ENCODE results near the gene DDRGK1. TPM values are rescaled to one million over a fixed set of nuclear protein-coding genes. Genes with fewer than 3 reads are reported as not detected.

Gene DDRGK1
- total and polyA plus RNA-seq, 4 donors: 40.5 to 81.0 (median 46.1) TPM

DNA sequence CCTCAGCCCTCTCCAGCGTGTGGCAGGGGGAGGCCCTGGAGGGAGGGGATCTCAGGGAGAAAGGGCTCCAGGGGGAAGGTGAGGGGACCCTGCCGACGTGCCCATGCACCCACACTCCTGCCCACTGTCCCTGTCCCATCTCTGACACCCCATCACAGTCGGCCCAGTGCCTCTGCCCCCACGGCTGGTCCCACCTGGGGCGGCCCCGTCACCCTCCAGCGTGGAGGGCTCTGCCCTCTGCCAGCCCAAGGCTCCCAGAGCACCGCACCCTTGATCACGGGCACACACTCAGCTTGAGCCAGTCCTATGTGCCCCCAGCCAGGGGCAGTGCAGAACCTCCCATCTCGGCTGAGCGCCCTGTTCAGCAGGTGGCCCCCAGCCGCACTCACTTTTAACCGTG lies 25.3 kb upstream of the DDRGK1 start:
- H3K36me3 ChIP-seq (ENCODE audit: control insufficient read depth in 1 of 2, insufficient read depth in 2 of 2, low read length in 1 of 2): no peaks in the 10 kb centered on the region
- DNase-seq: no peak
- no peak for ATAC-seq (ENCODE audit: low FRiP score)
- intact Hi-C loops (cut with DNase I): no loop called here
- WGBS, 2 donors: 90 to 93% methylated on average over 13 to 14 of the region's 14 CpGs
- H3K4me3 ChIP-seq (ENCODE audit: low read length in 2 of 2): no peak overlapping the region
- H3K4me1 ChIP-seq (ENCODE audit: control insufficient read depth in 1 of 2, insufficient read depth in 2 of 2, low read length in 2 of 2): no peaks in the 10 kb centered on the region
- H3K27ac ChIP-seq (ENCODE audit: low read depth in 1 of 2, low read length in 2 of 2): no peak overlapping the region
- H3K27me3 ChIP-seq (ENCODE audit: control insufficient read depth in 1 of 2, insufficient read depth in 2 of 2, low read length in 1 of 2): no peaks in the 10 kb centered on the region
- no peaks in the 10 kb centered on the region for H3K9me3 ChIP-seq (ENCODE audit: control insufficient read depth, low read length)

DNA sequence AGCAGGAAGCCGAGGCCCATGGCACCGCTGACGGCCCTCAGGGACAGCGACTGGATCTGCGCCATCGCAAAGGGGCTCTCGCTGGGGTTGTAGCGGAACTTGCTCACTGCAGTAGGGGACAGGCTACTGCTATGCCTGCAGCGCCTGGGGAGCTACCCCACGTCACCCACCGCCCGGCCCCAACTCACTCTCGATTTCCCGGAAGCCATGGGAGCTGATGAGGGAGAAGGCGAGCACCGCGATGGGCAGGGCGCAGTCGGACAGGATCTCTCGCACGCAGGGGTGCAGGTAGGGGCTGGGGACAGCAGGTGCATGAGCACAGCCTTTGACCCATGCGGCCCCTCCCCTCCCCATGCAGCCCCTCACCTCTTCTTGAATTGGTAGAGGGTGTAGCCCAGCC lies 24.7 kb upstream of the DDRGK1 start:
- Histone ChIP-seq H3K4me3 (ENCODE audit: low read length in 2 of 2) (no peak overlapping the region), H3K4me1 (ENCODE audit: control insufficient read depth in 1 of 2, insufficient read depth in 2 of 2, low read length in 2 of 2) (no peaks in the 10 kb centered on the region), H3K27me3 (ENCODE audit: control insufficient read depth in 1 of 2, insufficient read depth in 2 of 2, low read length in 1 of 2) (no peaks in the 10 kb centered on the region), H3K36me3 (ENCODE audit: control insufficient read depth in 1 of 2, insufficient read depth in 2 of 2, low read length in 1 of 2) (no peaks in the 10 kb centered on the region), H3K9me3 (ENCODE audit: control insufficient read depth, low read length) (no peaks in the 10 kb centered on the region), H3K27ac (ENCODE audit: low read depth in 1 of 2, low read length in 2 of 2) (no peak overlapping the region)
- intact Hi-C loops (cut with DNase I): no loop called here
- DNase-seq (no peak), ATAC-seq (ENCODE audit: low FRiP score) (no peak)
- WGBS, 2 donors: 93 to 96% methylated on average over 21 to 22 of the region's 22 CpGs

DNA sequence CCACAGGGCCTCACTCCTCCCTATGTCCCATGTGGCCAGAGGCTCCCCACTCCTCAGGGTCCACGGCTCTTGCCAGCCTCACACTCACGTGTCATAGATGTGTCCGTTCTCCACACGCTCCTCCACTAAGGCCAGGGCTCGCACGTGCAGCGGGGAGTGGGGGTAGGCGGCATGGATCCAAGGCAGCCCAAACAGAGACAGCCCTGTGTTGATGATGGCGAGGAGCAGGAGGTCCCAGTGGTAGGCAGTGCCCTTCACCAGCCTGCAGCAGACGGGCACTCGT lies 24.2 kb upstream of the DDRGK1 start:
- intact Hi-C loops (cut with DNase I): no loop called here
- 82 to 90% methylated on average over 11 of the region's 11 CpGs for WGBS, 2 donors

DNA sequence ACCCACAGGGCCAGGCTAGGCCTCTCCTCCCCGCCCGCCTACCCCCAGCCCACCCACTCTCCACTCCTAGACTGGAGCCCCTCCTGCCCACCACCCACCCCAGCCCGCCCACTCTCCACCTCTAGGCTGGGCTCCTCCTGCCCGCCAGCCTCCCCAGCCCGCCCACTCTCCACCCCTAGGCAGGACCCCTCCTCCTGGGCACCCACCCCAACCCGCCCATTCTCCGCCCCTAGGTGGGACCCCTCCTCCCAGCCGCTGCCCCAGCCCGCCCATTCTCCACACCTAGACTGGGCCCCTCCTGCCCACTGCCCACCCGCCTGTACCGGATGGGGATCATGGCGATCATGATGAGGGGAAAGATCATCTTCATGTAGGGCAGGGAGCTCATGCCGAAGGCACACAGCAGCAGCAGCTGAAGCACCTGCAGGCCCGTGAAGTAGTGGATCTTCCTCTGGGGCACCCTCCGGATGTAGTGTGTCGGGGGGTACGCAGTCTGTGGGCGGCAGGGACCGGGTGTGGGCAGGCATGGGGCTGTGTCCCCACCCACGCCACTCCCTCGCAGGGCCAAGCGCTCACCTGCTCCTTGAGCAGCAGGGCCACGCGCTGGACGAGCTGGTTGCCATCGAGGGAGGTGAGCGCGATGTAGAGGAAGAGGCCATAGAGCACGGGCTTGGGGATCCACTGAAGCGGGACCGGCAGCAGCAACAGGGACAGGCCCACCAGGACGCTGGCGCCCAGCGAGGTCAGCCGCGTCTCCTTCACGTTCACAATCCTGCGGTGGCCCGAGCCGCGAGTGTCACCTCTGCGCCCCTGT lies 23.7 kb upstream of the DDRGK1 start:
- Histone ChIP-seq H3K27me3 (ENCODE audit: control insufficient read depth in 1 of 2, insufficient read depth in 2 of 2, low read length in 1 of 2) (no peaks in the 10 kb centered on the region), H3K27ac (ENCODE audit: low read depth in 1 of 2, low read length in 2 of 2) (no peak overlapping the region), H3K9me3 (ENCODE audit: control insufficient read depth, low read length) (no peaks in the 10 kb centered on the region), H3K36me3 (ENCODE audit: control insufficient read depth in 1 of 2, insufficient read depth in 2 of 2, low read length in 1 of 2) (no peaks in the 10 kb centered on the region), H3K4me1 (ENCODE audit: control insufficient read depth in 1 of 2, insufficient read depth in 2 of 2, low read length in 2 of 2) (no peaks in the 10 kb centered on the region), H3K4me3 (ENCODE audit: low read length in 2 of 2) (no peak overlapping the region)
- no peak for ATAC-seq (ENCODE audit: low FRiP score)
- 87 to 89% methylated on average over 36 to 42 of the region's 42 CpGs for WGBS, 2 donors
- no peak for DNase-seq
- intact Hi-C loops (cut with DNase I): no loop called here

More for the DNA sequence above, 24.2 kb upstream of the DDRGK1 start:
- DNase-seq (no peak), ATAC-seq (ENCODE audit: low FRiP score) (no peak)
- Histone ChIP-seq H3K27me3 (ENCODE audit: control insufficient read depth in 1 of 2, insufficient read depth in 2 of 2, low read length in 1 of 2) (no peaks in the 10 kb centered on the region), H3K27ac (ENCODE audit: low read depth in 1 of 2, low read length in 2 of 2) (no peak overlapping the region), H3K36me3 (ENCODE audit: control insufficient read depth in 1 of 2, insufficient read depth in 2 of 2, low read length in 1 of 2) (no peaks in the 10 kb centered on the region), H3K4me3 (ENCODE audit: low read length in 2 of 2) (no peak overlapping the region), H3K9me3 (ENCODE audit: control insufficient read depth, low read length) (no peaks in the 10 kb centered on the region), H3K4me1 (ENCODE audit: control insufficient read depth in 1 of 2, insufficient read depth in 2 of 2, low read length in 2 of 2) (no peaks in the 10 kb centered on the region)

DNA sequence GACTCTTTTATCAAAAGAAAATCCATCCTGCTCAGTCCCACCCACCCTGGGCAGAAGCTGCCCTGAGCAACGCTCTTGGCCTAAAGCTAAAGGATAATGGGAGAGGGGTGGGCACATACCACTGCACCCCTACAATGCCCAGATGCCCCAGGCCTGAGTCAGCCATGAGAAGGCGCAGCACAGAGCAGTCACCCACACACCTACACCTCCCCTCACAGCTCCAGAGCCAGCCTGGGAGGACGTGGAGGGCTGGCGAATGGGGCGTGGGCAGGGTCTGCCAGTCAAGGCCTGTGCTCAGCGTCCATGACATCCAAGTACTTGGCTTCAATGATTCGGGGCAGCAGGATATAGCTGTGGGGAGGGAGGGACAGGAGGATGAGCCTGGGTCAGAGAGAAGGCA lies 23.0 kb upstream of the DDRGK1 start:
- H3K4me1 ChIP-seq (ENCODE audit: control insufficient read depth in 1 of 2, insufficient read depth in 2 of 2, low read length in 2 of 2): no peaks in the 10 kb centered on the region
- no peaks in the 10 kb centered on the region for H3K27me3 ChIP-seq (ENCODE audit: control insufficient read depth in 1 of 2, insufficient read depth in 2 of 2, low read length in 1 of 2)
- no peaks in the 10 kb centered on the region for H3K36me3 ChIP-seq (ENCODE audit: control insufficient read depth in 1 of 2, insufficient read depth in 2 of 2, low read length in 1 of 2)
- DNase-seq: no peak
- WGBS, 2 donors: 74 to 80% methylated on average over 7 of the region's 7 CpGs
- no peak for ATAC-seq (ENCODE audit: low FRiP score)
- intact Hi-C loops (cut with DNase I): no loop called here
- H3K9me3 ChIP-seq (ENCODE audit: control insufficient read depth, low read length): no peaks in the 10 kb centered on the region
- no peak overlapping the region for H3K4me3 ChIP-seq (ENCODE audit: low read length in 2 of 2)
- no peak overlapping the region for H3K27ac ChIP-seq (ENCODE audit: low read depth in 1 of 2, low read length in 2 of 2)

DNA sequence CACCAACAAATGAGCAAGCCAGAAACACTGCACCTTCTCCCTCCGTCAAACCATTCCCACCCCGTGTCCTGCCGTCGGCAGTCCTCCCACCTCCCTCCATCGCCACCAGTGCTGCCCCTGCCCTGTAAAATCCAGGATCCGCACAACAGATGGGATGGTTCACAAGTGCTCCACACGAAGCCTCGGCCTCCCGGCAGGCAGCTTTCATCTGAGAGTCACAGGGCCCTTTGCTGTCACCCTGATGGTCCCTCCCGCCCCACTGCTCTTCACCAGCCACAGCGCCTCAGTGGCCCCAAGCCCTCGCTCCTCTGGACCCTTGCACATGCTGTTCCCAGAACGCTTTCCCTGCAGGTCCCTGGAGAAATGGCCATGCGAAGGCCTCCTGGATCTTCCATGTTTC lies 22.4 kb upstream of the DDRGK1 start:
- H3K36me3 ChIP-seq (ENCODE audit: control insufficient read depth in 1 of 2, insufficient read depth in 2 of 2, low read length in 1 of 2): no peaks in the 10 kb centered on the region
- no peak for DNase-seq
- H3K27me3 ChIP-seq (ENCODE audit: control insufficient read depth in 1 of 2, insufficient read depth in 2 of 2, low read length in 1 of 2): no peaks in the 10 kb centered on the region
- intact Hi-C loops (cut with DNase I): no loop called here
- 93 to 96% methylated on average over 13 to 14 of the region's 14 CpGs for WGBS, 2 donors
- no peaks in the 10 kb centered on the region for H3K4me1 ChIP-seq (ENCODE audit: control insufficient read depth in 1 of 2, insufficient read depth in 2 of 2, low read length in 2 of 2)
- H3K4me3 ChIP-seq (ENCODE audit: low read length in 2 of 2): no peak overlapping the region
- H3K27ac ChIP-seq (ENCODE audit: low read depth in 1 of 2, low read length in 2 of 2): no peak overlapping the region
- H3K9me3 ChIP-seq (ENCODE audit: control insufficient read depth, low read length): no peaks in the 10 kb centered on the region
- no peak for ATAC-seq (ENCODE audit: low FRiP score)

DNA sequence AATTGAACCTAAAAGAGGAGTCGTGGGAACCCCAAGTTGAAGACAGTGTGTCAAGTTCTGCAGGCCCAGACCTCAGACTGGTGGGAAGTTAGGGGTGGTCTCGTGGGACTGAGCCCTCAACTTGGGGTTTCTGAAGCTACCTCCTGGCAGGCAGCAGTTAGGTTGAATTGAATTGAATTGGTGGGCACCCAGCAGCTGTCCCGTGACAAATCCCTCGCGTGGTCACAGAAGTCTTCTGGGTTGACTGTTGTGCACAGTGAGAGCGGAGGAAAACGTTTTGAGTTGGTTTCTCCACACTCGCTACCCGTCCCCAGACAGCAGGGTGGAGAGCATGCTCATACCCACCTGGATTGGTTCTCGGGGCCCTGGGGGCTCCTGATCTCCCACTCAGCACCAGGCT lies 21.6 kb upstream of the DDRGK1 start:
- no peaks in the 10 kb centered on the region for H3K9me3 ChIP-seq (ENCODE audit: control insufficient read depth, low read length)
- intact Hi-C loops (cut with DNase I): no loop called here
- H3K4me3 ChIP-seq (ENCODE audit: low read length in 2 of 2): no peak overlapping the region
- no peak for DNase-seq
- no peaks in the 10 kb centered on the region for H3K27me3 ChIP-seq (ENCODE audit: control insufficient read depth in 1 of 2, insufficient read depth in 2 of 2, low read length in 1 of 2)
- WGBS, 2 donors: 80 to 89% methylated on average over 10 of the region's 10 CpGs
- no peak for ATAC-seq (ENCODE audit: low FRiP score)
- no peaks in the 10 kb centered on the region for H3K4me1 ChIP-seq (ENCODE audit: control insufficient read depth in 1 of 2, insufficient read depth in 2 of 2, low read length in 2 of 2)
- H3K27ac ChIP-seq (ENCODE audit: low read depth in 1 of 2, low read length in 2 of 2): no peak overlapping the region
- no peaks in the 10 kb centered on the region for H3K36me3 ChIP-seq (ENCODE audit: control insufficient read depth in 1 of 2, insufficient read depth in 2 of 2, low read length in 1 of 2)

DNA sequence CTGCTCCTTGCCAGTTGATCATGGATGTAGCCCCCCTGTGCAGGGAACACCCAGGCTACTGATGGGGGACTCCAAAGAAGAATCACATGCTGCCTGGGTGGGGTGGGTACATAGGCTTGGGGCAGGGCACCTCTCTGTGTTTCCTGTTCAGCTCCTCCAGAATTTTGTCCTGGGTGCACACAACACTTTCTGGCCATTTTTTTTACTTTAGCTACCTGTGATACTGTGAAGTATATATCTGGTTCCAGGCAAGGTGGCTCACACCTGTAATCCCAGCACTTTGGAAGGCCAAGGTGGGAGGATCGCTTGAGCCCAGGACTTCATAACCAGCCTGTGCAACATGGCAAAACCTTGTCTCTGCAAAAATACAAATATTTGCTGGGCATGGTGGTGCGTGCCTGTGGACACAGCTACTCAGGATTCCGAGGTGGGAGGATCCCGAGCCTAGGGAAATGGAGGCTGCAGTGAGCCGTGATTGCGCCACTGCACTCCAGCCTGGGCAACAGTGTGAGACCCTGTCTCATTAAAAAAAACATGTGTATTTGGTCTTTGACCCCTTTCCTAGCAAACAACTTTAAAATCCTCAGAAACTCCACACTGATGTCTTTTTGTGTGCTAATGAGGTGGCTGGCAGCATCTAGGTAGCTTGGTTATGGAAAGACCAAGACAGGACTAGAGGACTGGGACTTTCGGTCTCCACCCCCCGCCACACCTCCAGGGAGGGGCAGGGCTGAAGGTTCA lies 20.4 kb upstream of the DDRGK1 start:
- no peak overlapping the region for H3K27ac ChIP-seq (ENCODE audit: low read depth in 1 of 2, low read length in 2 of 2)
- DNase-seq (no peak), ATAC-seq (ENCODE audit: low FRiP score) (no peak)
- no peaks in the 10 kb centered on the region for H3K9me3 ChIP-seq (ENCODE audit: control insufficient read depth, low read length)
- intact Hi-C loops (cut with DNase I): no loop called here
- 92 to 93% methylated on average over 8 of the region's 8 CpGs for WGBS, 2 donors
- H3K4me3 ChIP-seq (ENCODE audit: low read length in 2 of 2): no peak overlapping the region
- H3K4me1 ChIP-seq (ENCODE audit: control insufficient read depth in 1 of 2, insufficient read depth in 2 of 2, low read length in 2 of 2): no peaks in the 10 kb centered on the region
- H3K27me3 ChIP-seq (ENCODE audit: control insufficient read depth in 1 of 2, insufficient read depth in 2 of 2, low read length in 1 of 2): no peaks in the 10 kb centered on the region
- no peaks in the 10 kb centered on the region for H3K36me3 ChIP-seq (ENCODE audit: control insufficient read depth in 1 of 2, insufficient read depth in 2 of 2, low read length in 1 of 2)
